ENCODE data around the gene SULT1B1.

SULT1B1 gene

DNA sequence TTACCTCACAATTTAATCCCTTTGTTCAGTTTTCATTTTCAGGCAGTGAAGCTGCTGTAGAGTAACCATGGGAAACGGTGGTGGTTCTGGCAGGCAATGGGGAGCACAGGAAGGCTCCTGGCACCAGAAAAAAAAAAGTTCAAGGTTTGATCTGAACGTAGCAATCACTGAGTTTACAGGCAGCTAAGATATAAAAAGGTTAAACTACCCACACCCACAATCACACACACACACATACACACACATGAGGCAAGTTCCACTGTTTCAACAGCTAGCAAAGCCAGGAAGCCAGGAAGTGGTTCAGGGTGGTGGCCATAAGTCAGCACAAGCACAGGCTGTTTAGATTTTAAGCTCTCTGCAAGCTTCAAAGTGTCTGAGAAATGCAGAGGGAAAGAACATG is at the start of gene SULT1B1:
Gene SULT1B1 (minus strand): TSS at position 166 of the 400 bp plus-strand sequence. CDS start 5,403 bp downstream, outside the sequence.
- H3K4me3 ChIP-seq (ENCODE audit: control insufficient read depth, low read depth, low read length): no peak within 1 kb of the TSS
- TF ChIP-seq, protein P1, sequence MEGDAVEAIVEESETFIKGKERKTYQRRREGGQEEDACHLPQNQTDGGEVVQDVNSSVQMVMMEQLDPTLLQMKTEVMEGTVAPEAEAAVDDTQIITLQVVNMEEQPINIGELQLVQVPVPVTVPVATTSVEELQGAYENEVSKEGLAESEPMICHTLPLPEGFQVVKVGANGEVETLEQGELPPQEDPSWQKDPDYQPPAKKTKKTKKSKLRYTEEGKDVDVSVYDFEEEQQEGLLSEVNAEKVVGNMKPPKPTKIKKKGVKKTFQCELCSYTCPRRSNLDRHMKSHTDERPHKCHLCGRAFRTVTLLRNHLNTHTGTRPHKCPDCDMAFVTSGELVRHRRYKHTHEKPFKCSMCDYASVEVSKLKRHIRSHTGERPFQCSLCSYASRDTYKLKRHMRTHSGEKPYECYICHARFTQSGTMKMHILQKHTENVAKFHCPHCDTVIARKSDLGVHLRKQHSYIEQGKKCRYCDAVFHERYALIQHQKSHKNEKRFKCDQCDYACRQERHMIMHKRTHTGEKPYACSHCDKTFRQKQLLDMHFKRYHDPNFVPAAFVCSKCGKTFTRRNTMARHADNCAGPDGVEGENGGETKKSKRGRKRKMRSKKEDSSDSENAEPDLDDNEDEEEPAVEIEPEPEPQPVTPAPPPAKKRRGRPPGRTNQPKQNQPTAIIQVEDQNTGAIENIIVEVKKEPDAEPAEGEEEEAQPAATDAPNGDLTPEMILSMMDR (IDR thresholded peaks at IDR 0.05; ENCODE audit: control insufficient read depth, insufficient read depth, low read depth, low read length, missing control alignments): no peak
- DNase-seq (ENCODE audit: low read depth): no peak

DNA sequence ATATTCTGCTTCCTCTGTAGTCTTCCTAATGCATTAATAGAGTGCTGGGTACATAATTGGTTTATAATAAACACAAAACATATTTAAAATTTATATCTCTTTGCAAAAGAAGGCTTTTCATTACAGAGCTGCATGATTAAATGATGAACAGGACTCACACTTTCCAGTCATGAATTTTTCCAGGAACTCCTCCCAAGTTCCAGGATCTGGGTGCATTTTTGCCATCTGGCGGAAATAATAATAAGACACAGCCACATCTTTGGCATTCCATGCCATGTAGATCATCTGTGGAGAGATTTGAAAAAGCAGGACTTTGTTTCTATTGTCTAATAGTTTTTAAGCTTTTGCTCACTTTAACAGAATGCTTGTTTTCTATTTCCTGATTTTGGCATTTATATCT is 40.2 kb upstream of the SULT1B1 start:
- TF ChIP-seq, protein P1 (IDR thresholded peaks at IDR 0.05; ENCODE audit: control insufficient read depth, insufficient read depth, low read depth, low read length, missing control alignments): no peak
- no peak for DNase-seq (ENCODE audit: low read depth)
- H3K4me3 ChIP-seq (ENCODE audit: control insufficient read depth, low read depth, low read length): no peak overlapping the region

DNA sequence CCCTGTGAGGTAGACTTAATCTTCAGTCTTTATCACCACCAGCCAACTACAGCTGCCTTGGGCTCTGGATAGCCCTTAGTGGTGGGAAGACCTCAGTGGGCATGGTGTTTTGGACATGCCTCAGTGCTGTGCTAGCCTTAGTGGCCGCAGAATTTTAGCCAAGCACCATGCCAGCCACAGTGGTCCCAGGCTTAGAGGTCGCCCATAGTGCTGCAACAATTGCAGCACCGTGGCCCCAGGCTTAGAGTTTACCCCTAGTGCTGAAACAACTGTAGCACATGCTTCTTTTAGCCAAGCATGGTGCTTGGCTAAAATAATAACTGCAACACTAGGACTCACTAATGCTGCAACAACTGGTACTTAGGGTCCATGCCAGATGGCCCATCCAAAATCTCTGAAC is 38.9 kb upstream of the SULT1B1 start:
- no peak overlapping the region for H3K4me3 ChIP-seq (ENCODE audit: control insufficient read depth, low read depth, low read length)
- DNase-seq (ENCODE audit: low read depth): no peak
- TF ChIP-seq, protein P1 (IDR thresholded peaks at IDR 0.05; ENCODE audit: control insufficient read depth, insufficient read depth, low read depth, low read length, missing control alignments): no peak

DNA sequence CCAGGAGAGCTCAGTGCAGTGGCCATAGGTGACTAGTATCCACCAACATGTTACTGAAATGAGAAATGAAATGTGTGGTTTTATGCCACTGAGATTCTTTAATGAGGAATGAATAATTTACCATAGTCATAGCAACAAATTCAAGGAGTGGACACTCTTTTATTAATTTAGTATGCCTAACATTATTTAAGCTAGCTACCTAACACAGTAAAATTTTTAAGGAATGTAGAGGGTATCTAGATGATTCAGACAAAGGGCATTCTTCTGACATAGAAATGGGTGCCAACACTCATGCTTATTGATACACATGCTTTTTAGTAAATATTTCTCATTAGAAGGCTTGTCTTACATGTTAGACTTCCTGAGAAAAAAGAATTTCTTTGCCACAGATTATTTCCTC is 33.3 kb upstream of the SULT1B1 start:
- no peak for DNase-seq (ENCODE audit: low read depth)
- TF ChIP-seq, protein P1 (IDR thresholded peaks at IDR 0.05; ENCODE audit: control insufficient read depth, insufficient read depth, low read depth, low read length, missing control alignments): no peak
- H3K4me3 ChIP-seq (ENCODE audit: control insufficient read depth, low read depth, low read length): no peak overlapping the region

DNA sequence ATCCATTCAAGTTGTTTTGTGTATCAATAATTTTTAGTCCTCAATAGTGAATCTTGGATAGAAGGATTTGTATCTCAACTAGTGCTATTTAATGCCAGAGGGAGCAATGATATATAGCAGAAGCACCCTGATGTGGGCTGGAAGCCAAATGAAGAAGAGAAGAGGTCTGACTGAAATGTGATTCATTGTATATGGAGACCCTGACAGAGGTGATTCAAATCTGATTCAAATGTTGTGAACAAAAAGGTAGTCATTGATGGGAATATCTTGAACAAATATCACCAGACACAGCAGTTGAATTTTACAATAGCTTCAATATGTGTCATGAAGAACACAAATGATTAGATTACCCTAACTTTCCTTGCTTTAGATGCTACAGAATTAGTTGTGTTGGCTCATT is 27.5 kb upstream of the SULT1B1 start:
- TF ChIP-seq, protein P1 (IDR thresholded peaks at IDR 0.05; ENCODE audit: control insufficient read depth, insufficient read depth, low read depth, low read length, missing control alignments): no peak
- DNase-seq (ENCODE audit: low read depth): no peak
- H3K4me3 ChIP-seq (ENCODE audit: control insufficient read depth, low read depth, low read length): no peak overlapping the region

DNA sequence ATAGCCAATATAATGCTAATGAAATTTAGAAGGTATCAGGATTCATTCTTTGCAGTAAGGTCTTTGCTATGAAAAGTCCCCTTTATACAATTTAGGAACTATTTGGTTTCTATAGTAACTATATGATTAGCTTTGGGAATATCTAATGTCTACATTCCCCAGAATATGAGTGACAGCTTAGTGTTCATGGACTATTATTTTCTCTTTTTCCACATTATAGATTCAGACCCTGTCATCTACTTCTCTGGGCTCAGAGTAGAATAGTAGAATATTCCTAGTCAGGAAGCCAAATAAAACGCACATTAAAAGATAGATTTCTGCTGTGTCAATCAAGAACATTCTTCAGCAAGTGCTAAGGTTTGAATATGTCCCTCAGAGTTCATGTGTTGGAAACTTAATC is 26.1 kb upstream of the SULT1B1 start:
- no peak overlapping the region for H3K4me3 ChIP-seq (ENCODE audit: control insufficient read depth, low read depth, low read length)
- TF ChIP-seq, protein P1 (IDR thresholded peaks at IDR 0.05; ENCODE audit: control insufficient read depth, insufficient read depth, low read depth, low read length, missing control alignments): no peak
- DNase-seq (ENCODE audit: low read depth): no peak
